Rectal smooth muscle tissue (tissue), 1 donor: Measurements from ENCODE around the gene SLC22A4.

Source experiments
- H3K27ac ChIP-seq: one replicate; pipeline ENCODE4 v1.7.0; 2013; ENCODE audit warnings: low read depth, low read length, inconsistent platforms
- H3K27me3 ChIP-seq: one replicate; pipeline ENCODE4 v1.7.0; 2013; ENCODE audit warnings: low read length; ENCODE audit not compliant: control insufficient read depth, insufficient read depth
- H3K36me3 ChIP-seq: one replicate; pipeline ENCODE4 v1.7.0; 2013; ENCODE audit warnings: low read length; ENCODE audit not compliant: control insufficient read depth, insufficient read depth
- H3K4me1 ChIP-seq: one replicate; pipeline ENCODE4 v1.7.0; 2013; ENCODE audit warnings: low read length; ENCODE audit not compliant: control insufficient read depth, insufficient read depth
- H3K4me3 ChIP-seq: one replicate; pipeline ENCODE4 v1.7.0; 2013; ENCODE audit warnings: low read length
- H3K9ac ChIP-seq: one replicate; pipeline ENCODE4 v1.7.0; 2013; ENCODE audit warnings: low read length

The SLC22A4 gene

GRCh38 chr5:132293992-132294727 is at the start of gene SLC22A4:
TSS of gene SLC22A4 (plus strand) at chr5:132294394. CDS start at chr5:132294617, 223 bp downstream.
- Histone ChIP-seq H3K4me1 (peaks cover 11% of the 10 kb centered on the region), H3K4me3 (peak within 1 kb of the TSS; percentile 83)

GRCh38 chr5:132245593-132245992 is 48.6 kb upstream of the SLC22A4 start:
- Histone ChIP-seq H3K27ac (no peak overlapping the region), H3K4me1 (no peaks in the 10 kb centered on the region), H3K36me3 (no peaks in the 10 kb centered on the region), H3K4me3 (no peak overlapping the region), H3K9ac (no peak overlapping the region), H3K27me3 (no peaks in the 10 kb centered on the region)

More at GRCh38 chr5:132293992-132294727, at the start of gene SLC22A4:
- Histone ChIP-seq H3K9ac (peak within 1 kb of the TSS; percentile 93), H3K27ac (peak within 1 kb of the TSS; percentile 100), H3K36me3 (no peaks in the 10 kb centered on the region), H3K27me3 (no peaks in the 10 kb centered on the region)

- H3K4me1 ChIP-seq, result no peaks in the 10 kb centered on the region
- no peak overlapping the region for H3K27ac ChIP-seq
- H3K9ac ChIP-seq, result no peak overlapping the region
- no peaks in the 10 kb centered on the region for H3K36me3 ChIP-seq
- H3K4me3 ChIP-seq, result no peak overlapping the region
- no peaks in the 10 kb centered on the region for H3K27me3 ChIP-seq
Observed at GRCh38 chr5:132246806-132247205, 47.4 kb upstream of the SLC22A4 start.

GRCh38 chr5:132250547-132250946 is 43.6 kb upstream of the SLC22A4 start:
- Histone ChIP-seq H3K9ac (no peak overlapping the region), H3K27me3 (no peaks in the 10 kb centered on the region), H3K36me3 (no peaks in the 10 kb centered on the region), H3K27ac (no peak overlapping the region), H3K4me3 (no peak overlapping the region), H3K4me1 (no peaks in the 10 kb centered on the region)

- no peaks in the 10 kb centered on the region for H3K27me3 ChIP-seq
Observed at GRCh38 chr5:132251220-132251725, 42.9 kb upstream of the SLC22A4 start.

GRCh38 chr5:132253008-132253441 is 41.2 kb upstream of the SLC22A4 start:
- H3K9ac ChIP-seq, result no peak overlapping the region

More at GRCh38 chr5:132251220-132251725, 42.9 kb upstream of the SLC22A4 start:
- Histone ChIP-seq H3K9ac (no peak overlapping the region), H3K4me1 (no peaks in the 10 kb centered on the region), H3K27ac (no peak overlapping the region), H3K36me3 (no peaks in the 10 kb centered on the region), H3K4me3 (no peak overlapping the region)

GRCh38 chr5:132253452-132254320 is 40.5 kb upstream of the SLC22A4 start:
- no peak overlapping the region for H3K4me3 ChIP-seq
- peaks cover 5% of the 10 kb centered on the region for H3K4me1 ChIP-seq
- no peak overlapping the region for H3K27ac ChIP-seq
- H3K27me3 ChIP-seq, result no peaks in the 10 kb centered on the region
- no peaks in the 10 kb centered on the region for H3K36me3 ChIP-seq
- no peak overlapping the region for H3K9ac ChIP-seq

More at GRCh38 chr5:132253008-132253441, 41.2 kb upstream of the SLC22A4 start:
- H3K27ac ChIP-seq, result no peak overlapping the region
- no peak overlapping the region for H3K4me3 ChIP-seq
- no peaks in the 10 kb centered on the region for H3K36me3 ChIP-seq
- no peaks in the 10 kb centered on the region for H3K27me3 ChIP-seq
- H3K4me1 ChIP-seq, result peaks cover 5% of the 10 kb centered on the region

- Histone ChIP-seq H3K9ac (no peak overlapping the region), H3K27ac (no peak overlapping the region), H3K4me1 (peaks cover 10% of the 10 kb centered on the region), H3K4me3 (no peak overlapping the region), H3K27me3 (no peaks in the 10 kb centered on the region), H3K36me3 (no peaks in the 10 kb centered on the region)
Observed at GRCh38 chr5:132254321-132254977, 39.7 kb upstream of the SLC22A4 start.

- Histone ChIP-seq H3K36me3 (no peaks in the 10 kb centered on the region), H3K9ac (no peak overlapping the region), H3K27ac (peak overlapping the region; percentile 99), H3K27me3 (no peaks in the 10 kb centered on the region), H3K4me3 (no peak overlapping the region), H3K4me1 (peaks cover 28% of the 10 kb centered on the region)
Observed at GRCh38 chr5:132256086-132256782, 38.0 kb upstream of the SLC22A4 start.

- peak overlapping the region; percentile 99 for H3K27ac ChIP-seq
- H3K9ac ChIP-seq, result peak overlapping the region; percentile 39
- H3K36me3 ChIP-seq, result no peaks in the 10 kb centered on the region
- H3K4me3 ChIP-seq, result peak overlapping the region; percentile 60
- peaks cover 33% of the 10 kb centered on the region for H3K4me1 ChIP-seq
- H3K27me3 ChIP-seq, result no peaks in the 10 kb centered on the region
Observed at GRCh38 chr5:132256783-132257130, 37.4 kb upstream of the SLC22A4 start.

GRCh38 chr5:132257131-132258101 is 36.8 kb upstream of the SLC22A4 start, which contains the start of gene PDLIM4:
TSS of gene PDLIM4 (plus strand) at chr5:132257696. CDS start at chr5:132257735, 39 bp downstream.
- Histone ChIP-seq H3K4me3 (peak within 1 kb of the TSS; percentile 72), H3K27me3 (no peaks in the 10 kb centered on the region), H3K36me3 (peaks cover 2% of the 10 kb centered on the region), H3K9ac (peak within 1 kb of the TSS; percentile 90), H3K4me1 (peaks cover 40% of the 10 kb centered on the region), H3K27ac (peak within 1 kb of the TSS; percentile 99)
